ENCODE data around the gene CRMP1.

DNA sequence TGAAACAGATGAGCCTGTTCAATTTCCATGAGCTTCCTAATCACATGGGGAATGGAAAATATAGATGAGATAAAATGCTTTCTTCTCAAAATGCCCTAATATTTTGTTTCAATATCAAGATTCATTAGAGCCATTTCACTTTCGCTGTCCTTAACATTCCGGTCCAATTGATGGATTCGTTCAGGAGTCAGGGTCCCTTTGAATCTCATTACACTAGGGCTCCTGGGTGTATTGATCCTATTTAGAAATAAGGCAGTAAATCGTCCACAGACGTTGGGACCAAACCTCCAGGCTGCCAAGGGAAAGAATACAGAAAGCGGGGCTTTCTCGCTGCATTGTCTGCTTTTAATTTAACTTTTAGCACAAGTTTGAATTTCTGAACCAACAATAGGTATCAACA, 20.6 kb upstream of the CRMP1 start:
- TF ChIP-seq, protein P1, sequence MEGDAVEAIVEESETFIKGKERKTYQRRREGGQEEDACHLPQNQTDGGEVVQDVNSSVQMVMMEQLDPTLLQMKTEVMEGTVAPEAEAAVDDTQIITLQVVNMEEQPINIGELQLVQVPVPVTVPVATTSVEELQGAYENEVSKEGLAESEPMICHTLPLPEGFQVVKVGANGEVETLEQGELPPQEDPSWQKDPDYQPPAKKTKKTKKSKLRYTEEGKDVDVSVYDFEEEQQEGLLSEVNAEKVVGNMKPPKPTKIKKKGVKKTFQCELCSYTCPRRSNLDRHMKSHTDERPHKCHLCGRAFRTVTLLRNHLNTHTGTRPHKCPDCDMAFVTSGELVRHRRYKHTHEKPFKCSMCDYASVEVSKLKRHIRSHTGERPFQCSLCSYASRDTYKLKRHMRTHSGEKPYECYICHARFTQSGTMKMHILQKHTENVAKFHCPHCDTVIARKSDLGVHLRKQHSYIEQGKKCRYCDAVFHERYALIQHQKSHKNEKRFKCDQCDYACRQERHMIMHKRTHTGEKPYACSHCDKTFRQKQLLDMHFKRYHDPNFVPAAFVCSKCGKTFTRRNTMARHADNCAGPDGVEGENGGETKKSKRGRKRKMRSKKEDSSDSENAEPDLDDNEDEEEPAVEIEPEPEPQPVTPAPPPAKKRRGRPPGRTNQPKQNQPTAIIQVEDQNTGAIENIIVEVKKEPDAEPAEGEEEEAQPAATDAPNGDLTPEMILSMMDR (conservative IDR thresholded peaks at IDR 0.05; ENCODE audit: low read depth, low read length): no peak
- no peak for TF ChIP-seq EZH2 (IDR thresholded peaks at IDR 0.05; ENCODE audit: low read length, unreplicated experiment)
- no peak for TF ChIP-seq EZH2phosphoT487 (IDR thresholded peaks at IDR 0.05; ENCODE audit: borderline replicate concordance, low read length)

Measured in PC-3 (cell line).